ENCODE results near the gene CLEC16A. TPM values are rescaled to one million over a fixed set of nuclear protein-coding genes. Genes with fewer than 3 reads are reported as not detected.

The CLEC16A gene
- 10 to 100 TPM; 31.1 to 34.1 TPM for total RNA-seq

DNA sequence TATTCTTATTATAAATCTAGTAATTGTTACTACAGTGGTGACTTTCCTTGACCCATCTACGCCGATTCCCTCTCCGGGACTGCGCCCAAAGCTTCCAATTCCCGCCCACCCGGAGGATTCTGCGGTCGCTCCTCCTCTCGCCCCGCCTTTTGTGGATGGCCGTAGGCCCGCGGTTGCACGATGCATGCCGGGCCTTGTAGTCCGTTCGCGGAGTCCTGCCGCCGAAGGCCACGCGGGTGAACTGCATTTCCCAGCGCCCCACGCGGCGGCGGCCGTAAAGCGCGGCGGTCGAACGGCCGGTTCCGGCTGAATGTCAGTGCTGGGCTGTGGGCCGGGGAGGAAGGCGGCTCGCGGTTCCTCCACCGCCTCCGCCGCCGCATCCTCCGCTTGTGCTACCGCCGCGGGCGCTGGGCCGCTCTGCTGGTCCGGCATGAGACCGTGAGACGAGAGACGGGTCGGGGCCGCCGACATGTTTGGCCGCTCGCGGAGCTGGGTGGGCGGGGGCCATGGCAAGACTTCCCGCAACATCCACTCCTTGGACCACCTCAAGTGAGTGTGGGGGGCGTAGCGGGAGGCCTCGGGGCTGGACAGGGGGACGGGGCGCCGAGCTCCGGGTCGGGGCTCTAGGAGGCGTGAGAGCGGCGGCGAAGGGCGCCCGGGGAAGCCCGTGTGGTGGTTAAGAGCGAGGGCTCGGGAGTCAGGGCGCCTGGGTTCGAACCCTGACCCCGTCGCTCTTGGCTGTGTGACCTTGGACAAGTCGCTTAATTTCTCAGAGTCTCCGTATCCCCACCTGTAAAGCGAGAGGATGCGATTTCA lies at the start of gene CLEC16A:
Gene CLEC16A (plus strand): TSS at position 316 of the 816 bp plus-strand sequence. CDS start 154 bp downstream, at position 470.
- DNase-seq (peak; percentile 98), ATAC-seq (ENCODE audit: low read depth) (peak; percentile 68)
- peaks cover 52% of the 10 kb centered on the region for H3K4me1 Mint-ChIP-seq
- H3K9me3 Mint-ChIP-seq = no peaks in the 10 kb centered on the region
- POLR2A ChIA-PET = interaction anchor here (0.7 to 2.0 kb wide), 4 partner anchors 10 to 311 kb away, joined by 3 to 8 read pairs (median 6); partner anchors contain the start of genes NUBP1 and SOCS1
- peak within 1 kb of the TSS; percentile 80 for H3K4me3 Mint-ChIP-seq
- peak within 1 kb of the TSS; percentile 87 for H3K27ac Mint-ChIP-seq
- H3K36me3 Mint-ChIP-seq = peaks cover 3% of the 10 kb centered on the region
- no peaks in the 10 kb centered on the region for H3K27me3 Mint-ChIP-seq

GRCh38 chr16:10895053-10895946 lies 49.1 kb upstream of the CLEC16A start:
- H3K27ac Mint-ChIP-seq = no peak overlapping the region
- peaks cover 8% of the 10 kb centered on the region for H3K36me3 Mint-ChIP-seq
- peaks cover 4% of the 10 kb centered on the region for H3K27me3 Mint-ChIP-seq
- ATAC-seq (ENCODE audit: low read depth) (no peak), DNase-seq (peak; percentile 76)
- POLR2A ChIA-PET = no interaction called here
- no peak overlapping the region for H3K4me3 Mint-ChIP-seq
- no peaks in the 10 kb centered on the region for H3K9me3 Mint-ChIP-seq
- no peaks in the 10 kb centered on the region for H3K4me1 Mint-ChIP-seq

GRCh38 chr16:10896165-10896564 lies 48.2 kb upstream of the CLEC16A start:
- Mint-ChIP-seq H3K4me3 (no peak overlapping the region), H3K9me3 (no peaks in the 10 kb centered on the region), H3K27ac (no peak overlapping the region), H3K27me3 (peaks cover 2% of the 10 kb centered on the region), H3K4me1 (no peaks in the 10 kb centered on the region), H3K36me3 (peaks cover 10% of the 10 kb centered on the region)
- no peak for DNase-seq
- POLR2A ChIA-PET = no interaction called here
- no peak for ATAC-seq (ENCODE audit: low read depth)

- no peaks in the 10 kb centered on the region for H3K9me3 Mint-ChIP-seq
- H3K4me3 Mint-ChIP-seq = no peak overlapping the region
- H3K4me1 Mint-ChIP-seq = no peaks in the 10 kb centered on the region
- no peak for ATAC-seq (ENCODE audit: low read depth)
- no peak overlapping the region for H3K27ac Mint-ChIP-seq
- DNase-seq = no peak
- peaks cover 2% of the 10 kb centered on the region for H3K27me3 Mint-ChIP-seq
- peaks cover 12% of the 10 kb centered on the region for H3K36me3 Mint-ChIP-seq
- POLR2A ChIA-PET = no interaction called here
Measured at GRCh38 chr16:10896723-10897122, 47.6 kb upstream of the CLEC16A start.

GRCh38 chr16:10897134-10897533 lies 47.2 kb upstream of the CLEC16A start:
- POLR2A ChIA-PET = no interaction called here
- Mint-ChIP-seq H3K4me1 (no peaks in the 10 kb centered on the region), H3K9me3 (no peaks in the 10 kb centered on the region)

DNA sequence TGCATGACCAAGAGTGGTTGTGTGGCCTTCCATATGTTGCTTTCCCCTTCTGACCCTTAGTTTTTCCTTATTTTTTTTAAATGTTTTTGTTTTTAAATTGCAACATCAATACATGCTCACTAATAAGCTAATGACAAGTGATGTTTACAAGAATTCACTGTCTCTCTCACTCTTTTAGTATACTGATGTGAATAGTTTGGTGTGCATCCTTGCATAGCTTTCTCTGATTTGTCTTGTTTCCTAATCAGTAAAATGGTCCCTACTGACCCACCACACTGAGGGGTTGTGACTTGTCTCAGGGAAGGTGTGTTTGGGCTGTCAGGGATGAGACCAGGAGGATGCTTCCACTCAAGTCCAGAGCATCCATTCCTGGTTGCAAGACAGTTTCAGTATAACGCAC lies 41.4 kb upstream of the CLEC16A start:
- ATAC-seq (ENCODE audit: low read depth) (no peak), DNase-seq (no peak)
- POLR2A ChIA-PET = interaction anchor here (0.7 kb wide), 1 partner anchor 1111 kb away, joined by 3 read pairs; no protein-coding TSS in a partner anchor
- no peak overlapping the region for H3K4me3 Mint-ChIP-seq
- no peak overlapping the region for H3K27ac Mint-ChIP-seq
- no peaks in the 10 kb centered on the region for H3K27me3 Mint-ChIP-seq
- no peaks in the 10 kb centered on the region for H3K9me3 Mint-ChIP-seq
- peaks cover 23% of the 10 kb centered on the region for H3K36me3 Mint-ChIP-seq
- no peaks in the 10 kb centered on the region for H3K4me1 Mint-ChIP-seq

More at GRCh38 chr16:10897134-10897533, 47.2 kb upstream of the CLEC16A start:
- Mint-ChIP-seq H3K4me3 (no peak overlapping the region), H3K27ac (no peak overlapping the region), H3K27me3 (peaks cover 2% of the 10 kb centered on the region), H3K36me3 (peaks cover 12% of the 10 kb centered on the region)
- DNase-seq (no peak), ATAC-seq (ENCODE audit: low read depth) (no peak)

- H3K9me3 Mint-ChIP-seq = no peaks in the 10 kb centered on the region
- POLR2A ChIA-PET = no interaction called here
- peaks cover 15% of the 10 kb centered on the region for H3K36me3 Mint-ChIP-seq
- no peak overlapping the region for H3K27ac Mint-ChIP-seq
- DNase-seq = no peak
- H3K4me3 Mint-ChIP-seq = no peak overlapping the region
- no peaks in the 10 kb centered on the region for H3K4me1 Mint-ChIP-seq
- no peaks in the 10 kb centered on the region for H3K27me3 Mint-ChIP-seq
- no peak for ATAC-seq (ENCODE audit: low read depth)
Measured at GRCh38 chr16:10906482-10906881, 37.9 kb upstream of the CLEC16A start.

- Mint-ChIP-seq H3K4me3 (no peak overlapping the region), H3K4me1 (no peaks in the 10 kb centered on the region), H3K27ac (no peak overlapping the region), H3K27me3 (no peaks in the 10 kb centered on the region), H3K9me3 (no peaks in the 10 kb centered on the region), H3K36me3 (peaks cover 15% of the 10 kb centered on the region)
- DNase-seq = no peak
- no peak for ATAC-seq (ENCODE audit: low read depth)
- POLR2A ChIA-PET = no interaction called here
Measured at GRCh38 chr16:10906914-10907756, 37.2 kb upstream of the CLEC16A start.

DNA sequence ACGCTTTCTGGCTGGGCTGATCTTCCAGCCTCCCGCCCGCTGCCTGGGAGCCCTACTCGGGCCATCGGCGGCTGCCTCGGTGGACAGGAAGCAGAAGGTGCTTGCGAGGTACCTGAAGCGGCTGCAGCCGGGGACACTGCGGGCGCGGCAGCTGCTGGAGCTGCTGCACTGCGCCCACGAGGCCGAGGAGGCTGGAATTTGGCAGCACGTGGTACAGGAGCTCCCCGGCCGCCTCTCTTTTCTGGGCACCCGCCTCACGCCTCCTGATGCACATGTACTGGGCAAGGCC lies 36.7 kb upstream of the CLEC16A start:
- H3K36me3 Mint-ChIP-seq = peaks cover 12% of the 10 kb centered on the region
- H3K4me1 Mint-ChIP-seq = no peaks in the 10 kb centered on the region

GRCh38 chr16:10911267-10911666 lies 33.1 kb upstream of the CLEC16A start:
- no peak for DNase-seq
- H3K9me3 Mint-ChIP-seq = no peaks in the 10 kb centered on the region
- no peak for ATAC-seq (ENCODE audit: low read depth)
- H3K36me3 Mint-ChIP-seq = no peaks in the 10 kb centered on the region
- H3K4me3 Mint-ChIP-seq = no peak overlapping the region
- H3K4me1 Mint-ChIP-seq = peaks cover 2% of the 10 kb centered on the region
- no peaks in the 10 kb centered on the region for H3K27me3 Mint-ChIP-seq
- no peak overlapping the region for H3K27ac Mint-ChIP-seq
- POLR2A ChIA-PET = no interaction called here

More for the DNA sequence above, 36.7 kb upstream of the CLEC16A start:
- H3K27me3 Mint-ChIP-seq = no peaks in the 10 kb centered on the region
- no peak overlapping the region for H3K4me3 Mint-ChIP-seq
- no peak for DNase-seq
- H3K9me3 Mint-ChIP-seq = no peaks in the 10 kb centered on the region
- POLR2A ChIA-PET = no interaction called here
- H3K27ac Mint-ChIP-seq = no peak overlapping the region
- no peak for ATAC-seq (ENCODE audit: low read depth)

- H3K9me3 Mint-ChIP-seq = no peaks in the 10 kb centered on the region
- ATAC-seq (ENCODE audit: low read depth) (no peak), DNase-seq (peak; percentile 5)
- H3K27me3 Mint-ChIP-seq = no peaks in the 10 kb centered on the region
- H3K27ac Mint-ChIP-seq = no peak overlapping the region
- peaks cover 7% of the 10 kb centered on the region for H3K4me1 Mint-ChIP-seq
- no peaks in the 10 kb centered on the region for H3K36me3 Mint-ChIP-seq
- POLR2A ChIA-PET = interaction anchor here (0.5 kb wide), 1 partner anchor 168 kb away, joined by 3 read pairs; no protein-coding TSS in a partner anchor
- no peak overlapping the region for H3K4me3 Mint-ChIP-seq
Measured at GRCh38 chr16:10916534-10916933, 27.8 kb upstream of the CLEC16A start.

DNA sequence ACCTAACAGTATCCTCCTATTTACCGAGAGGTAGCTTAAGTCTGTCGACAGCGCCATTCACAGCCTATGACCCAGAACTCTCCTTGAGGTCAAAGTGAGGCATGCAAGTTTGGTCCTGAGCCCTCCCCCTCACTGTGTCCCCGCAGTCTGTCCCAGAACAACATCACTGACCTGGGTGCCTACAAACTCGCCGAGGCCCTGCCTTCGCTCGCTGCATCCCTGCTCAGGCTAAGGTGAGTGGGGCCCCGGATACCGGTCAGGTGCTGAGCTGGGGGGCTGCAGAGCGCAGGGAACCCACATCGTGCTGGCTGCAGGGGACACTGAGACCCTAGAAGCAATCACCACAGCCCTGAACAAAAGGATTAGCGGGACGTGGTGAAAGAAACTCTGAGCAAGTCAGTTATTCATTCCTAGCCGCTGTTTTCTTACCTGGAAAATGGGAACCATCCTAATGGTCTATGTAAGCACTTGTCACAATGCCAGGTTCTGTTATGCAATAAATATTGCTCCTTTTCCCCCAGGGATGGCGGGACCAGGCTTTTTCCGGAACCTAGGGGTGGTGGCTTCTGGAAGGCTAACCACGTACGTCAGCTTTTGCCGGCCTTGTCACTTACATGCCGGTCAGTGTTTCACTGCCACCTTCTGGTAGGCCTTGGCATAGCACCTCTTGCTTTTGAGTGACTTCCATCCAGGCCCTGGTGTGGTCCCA lies 25.9 kb upstream of the CLEC16A start:
- POLR2A ChIA-PET = interaction anchor here (2.0 kb wide), 1 partner anchor 175 kb away, joined by 5 read pairs; the partner anchor contains the start of gene NUBP1
- ATAC-seq (ENCODE audit: low read depth) = peak; percentile 66
- no peak overlapping the region for H3K4me3 Mint-ChIP-seq
- no peaks in the 10 kb centered on the region for H3K36me3 Mint-ChIP-seq
- DNase-seq = peak; percentile 79
- H3K9me3 Mint-ChIP-seq = no peaks in the 10 kb centered on the region
- no peaks in the 10 kb centered on the region for H3K27me3 Mint-ChIP-seq
- peaks cover 7% of the 10 kb centered on the region for H3K4me1 Mint-ChIP-seq
- H3K27ac Mint-ChIP-seq = no peak overlapping the region
